DND-41 (cell line): ENCODE results near the gene PDSS1.
"Not testable (repeated sequence)": the region's sequence is repeated elsewhere in the genome, so short reads cannot be mapped to it uniquely, and the experiment has no call there.

Experiments
- CTCF ChIP-seq: IDR thresholded peaks from 2 replicates; pipeline ENCODE4 v1.5.1; 2012; ENCODE audit warnings: borderline replicate concordance, low read length, moderate library complexity, mild to moderate bottlenecking; ENCODE audit not compliant: poor library complexity, severe bottlenecking; ENCODE audit errors: extremely low read depth
- EZH2 ChIP-seq: IDR thresholded peaks from 3 replicates; pipeline ENCODE4 v1.6.1; 2012; ENCODE audit warnings: borderline replicate concordance, low read depth, mild to moderate bottlenecking, moderate library complexity, low read length, inconsistent platforms; ENCODE audit not compliant: severe bottlenecking

GRCh38 chr10:26789779-26790178 is 92.3 kb downstream of the PDSS1 start:
- not testable (repeated sequence) for TF ChIP-seq EZH2, CTCF
